Neutrophil (primary cell): ENCODE measurements around the gene MOV10.

Source experiments
- H3K27ac ChIP-seq: fragments of 200-600 bp; sonication (generic); 2 replicates; pipeline ENCODE4 v1.5.1; 2016; ENCODE audit warnings: mild to moderate bottlenecking, moderate library complexity
- H3K27me3 ChIP-seq: fragments of 200-600 bp; sonication (generic); 2 replicates; pipeline ENCODE4 v1.6.0; 2016; ENCODE audit warnings: mild to moderate bottlenecking
- H3K36me3 ChIP-seq: fragments of 200-600 bp; sonication (generic); 2 replicates; pipeline ENCODE4 v1.5.1; 2017
- H3K4me1 ChIP-seq, 2 experiments: fragments of 200-600 bp in 1 of 2; sonication (generic) in 1 of 2; 1 replicate in 1 of 2; 2 replicates in 1 of 2; pipeline versions ENCODE4 v1.5.1 to v1.6.1; 2013 to 2016; ENCODE audit warnings: low read depth in 1 of 2, low read length in 1 of 2, mild to moderate bottlenecking in 1 of 2, moderate library complexity in 1 of 2; ENCODE audit not compliant: control insufficient read depth in 1 of 2, insufficient read depth in 1 of 2
- H3K4me3 ChIP-seq, 2 experiments: fragments of 200-600 bp in 1 of 2; sonication (generic) in 1 of 2; 1 replicate in 1 of 2; 2 replicates in 1 of 2; pipeline ENCODE4 v1.5.1; 2013 to 2016; ENCODE audit warnings: low read depth in 1 of 2, low read length in 1 of 2, mild to moderate bottlenecking in 1 of 2, moderate library complexity in 1 of 2
- H3K9me3 ChIP-seq: fragments of 200-600 bp; sonication (generic); 2 replicates; pipeline ENCODE4 v1.5.1; 2016
- TF ChIP-seq, protein P1 (sequence below): fragments of 200-600 bp; sonication (generic); IDR thresholded peaks from 2 replicates; pipeline ENCODE4 v1.5.1; 2016; ENCODE audit warnings: antibody characterized with exemption

The MOV10 gene

DNA sequence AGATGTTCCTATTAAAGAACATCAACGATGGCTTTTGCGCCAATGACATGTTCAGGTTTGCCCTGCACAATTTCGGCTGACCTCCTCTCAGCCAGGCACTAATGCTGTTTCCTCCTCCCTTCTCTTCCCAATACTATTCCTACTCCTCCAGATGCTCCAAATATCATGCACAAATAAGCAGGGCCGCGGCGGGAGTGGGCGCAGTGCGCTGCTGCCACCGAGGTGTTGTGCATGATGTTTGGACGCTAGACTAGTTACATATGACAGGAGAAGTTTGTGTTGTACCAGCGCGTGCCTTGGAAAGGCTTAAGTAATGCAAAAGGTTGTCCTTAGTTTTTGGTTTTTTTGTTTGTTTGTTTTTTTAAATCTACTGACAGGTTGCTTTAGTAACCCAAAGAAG, 73.9 kb downstream of the MOV10 start:
- Histone ChIP-seq H3K36me3 (no peaks in the 10 kb centered on the region), H3K4me3 (no peak overlapping the region), H3K27me3 (peaks cover 74% of the 10 kb centered on the region), H3K27ac (no peak overlapping the region), H3K4me1 (no peaks in the 10 kb centered on the region), H3K9me3 (no peaks in the 10 kb centered on the region)
- TF ChIP-seq, protein P1, sequence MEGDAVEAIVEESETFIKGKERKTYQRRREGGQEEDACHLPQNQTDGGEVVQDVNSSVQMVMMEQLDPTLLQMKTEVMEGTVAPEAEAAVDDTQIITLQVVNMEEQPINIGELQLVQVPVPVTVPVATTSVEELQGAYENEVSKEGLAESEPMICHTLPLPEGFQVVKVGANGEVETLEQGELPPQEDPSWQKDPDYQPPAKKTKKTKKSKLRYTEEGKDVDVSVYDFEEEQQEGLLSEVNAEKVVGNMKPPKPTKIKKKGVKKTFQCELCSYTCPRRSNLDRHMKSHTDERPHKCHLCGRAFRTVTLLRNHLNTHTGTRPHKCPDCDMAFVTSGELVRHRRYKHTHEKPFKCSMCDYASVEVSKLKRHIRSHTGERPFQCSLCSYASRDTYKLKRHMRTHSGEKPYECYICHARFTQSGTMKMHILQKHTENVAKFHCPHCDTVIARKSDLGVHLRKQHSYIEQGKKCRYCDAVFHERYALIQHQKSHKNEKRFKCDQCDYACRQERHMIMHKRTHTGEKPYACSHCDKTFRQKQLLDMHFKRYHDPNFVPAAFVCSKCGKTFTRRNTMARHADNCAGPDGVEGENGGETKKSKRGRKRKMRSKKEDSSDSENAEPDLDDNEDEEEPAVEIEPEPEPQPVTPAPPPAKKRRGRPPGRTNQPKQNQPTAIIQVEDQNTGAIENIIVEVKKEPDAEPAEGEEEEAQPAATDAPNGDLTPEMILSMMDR = no peak
